Measurements from ENCODE around the gene VSTM4. TPM values are rescaled to one million over a fixed set of nuclear protein-coding genes. Genes with fewer than 3 reads are reported as not detected.

Gene VSTM4
- total and polyA plus RNA-seq, 4 donors, result 1.0 to 3.1 (median 2.0) TPM

DNA sequence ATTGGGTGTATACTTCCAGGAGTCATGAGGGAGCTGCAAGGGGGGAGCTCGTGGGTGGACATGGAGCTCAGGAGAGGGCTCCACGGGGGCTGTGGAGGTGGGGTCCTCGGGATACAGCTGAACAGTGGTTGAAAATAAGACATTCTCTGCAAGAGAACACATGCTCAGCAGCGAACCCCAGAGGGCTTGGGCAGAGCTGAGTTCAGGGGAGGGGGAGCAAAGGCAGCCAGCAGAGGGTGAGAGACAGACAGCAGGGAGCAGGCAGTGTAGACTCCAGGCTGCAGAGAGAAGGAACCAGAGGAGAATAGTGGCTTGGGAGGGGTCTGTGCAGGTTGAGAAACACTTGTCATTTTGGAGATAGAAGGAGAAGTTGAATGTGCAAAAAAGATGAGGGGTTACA, 102.7 kb downstream of the VSTM4 start:
- no peaks in the 10 kb centered on the region for H3K36me3 ChIP-seq (ENCODE audit: control insufficient read depth in 4 of 4, insufficient read depth in 3 of 4, low read depth in 1 of 4, low read length in 3 of 4)
- H3K27ac ChIP-seq (ENCODE audit: low read depth in 1 of 2, low read length in 2 of 2), result no peak overlapping the region
- no peaks in the 10 kb centered on the region for H3K27me3 ChIP-seq (ENCODE audit: control insufficient read depth in 4 of 4, insufficient read depth in 4 of 4, low read length in 3 of 4)
- DNase-seq (ENCODE audit: low spot score), result no peak
- no peak overlapping the region for H3K4me3 ChIP-seq (ENCODE audit: low read depth in 1 of 3, low read length in 3 of 3)
- WGBS, result 70% methylated on average over 4 of the region's 4 CpGs
- TF ChIP-seq, protein P1, sequence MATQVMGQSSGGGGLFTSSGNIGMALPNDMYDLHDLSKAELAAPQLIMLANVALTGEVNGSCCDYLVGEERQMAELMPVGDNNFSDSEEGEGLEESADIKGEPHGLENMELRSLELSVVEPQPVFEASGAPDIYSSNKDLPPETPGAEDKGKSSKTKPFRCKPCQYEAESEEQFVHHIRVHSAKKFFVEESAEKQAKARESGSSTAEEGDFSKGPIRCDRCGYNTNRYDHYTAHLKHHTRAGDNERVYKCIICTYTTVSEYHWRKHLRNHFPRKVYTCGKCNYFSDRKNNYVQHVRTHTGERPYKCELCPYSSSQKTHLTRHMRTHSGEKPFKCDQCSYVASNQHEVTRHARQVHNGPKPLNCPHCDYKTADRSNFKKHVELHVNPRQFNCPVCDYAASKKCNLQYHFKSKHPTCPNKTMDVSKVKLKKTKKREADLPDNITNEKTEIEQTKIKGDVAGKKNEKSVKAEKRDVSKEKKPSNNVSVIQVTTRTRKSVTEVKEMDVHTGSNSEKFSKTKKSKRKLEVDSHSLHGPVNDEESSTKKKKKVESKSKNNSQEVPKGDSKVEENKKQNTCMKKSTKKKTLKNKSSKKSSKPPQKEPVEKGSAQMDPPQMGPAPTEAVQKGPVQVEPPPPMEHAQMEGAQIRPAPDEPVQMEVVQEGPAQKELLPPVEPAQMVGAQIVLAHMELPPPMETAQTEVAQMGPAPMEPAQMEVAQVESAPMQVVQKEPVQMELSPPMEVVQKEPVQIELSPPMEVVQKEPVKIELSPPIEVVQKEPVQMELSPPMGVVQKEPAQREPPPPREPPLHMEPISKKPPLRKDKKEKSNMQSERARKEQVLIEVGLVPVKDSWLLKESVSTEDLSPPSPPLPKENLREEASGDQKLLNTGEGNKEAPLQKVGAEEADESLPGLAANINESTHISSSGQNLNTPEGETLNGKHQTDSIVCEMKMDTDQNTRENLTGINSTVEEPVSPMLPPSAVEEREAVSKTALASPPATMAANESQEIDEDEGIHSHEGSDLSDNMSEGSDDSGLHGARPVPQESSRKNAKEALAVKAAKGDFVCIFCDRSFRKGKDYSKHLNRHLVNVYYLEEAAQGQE (IDR thresholded peaks at IDR 0.05), result no peak
- no peak for TF ChIP-seq SP1 (IDR thresholded peaks at IDR 0.05)
- no peak for TF ChIP-seq FOXA2 (IDR thresholded peaks at IDR 0.05)
- no peak for TF ChIP-seq HNF4A (conservative IDR thresholded peaks at IDR 0.05)
- no peak overlapping the region for H3K9ac ChIP-seq (ENCODE audit: low read depth in 1 of 2, low read length in 2 of 2)
- H3K4me1 ChIP-seq (ENCODE audit: control insufficient read depth in 4 of 4, insufficient read depth in 4 of 4, low read length in 3 of 4), result no peaks in the 10 kb centered on the region
- no peaks in the 10 kb centered on the region for H3K9me3 ChIP-seq (ENCODE audit: control insufficient read depth in 4 of 4, low read length in 3 of 4)

DNA sequence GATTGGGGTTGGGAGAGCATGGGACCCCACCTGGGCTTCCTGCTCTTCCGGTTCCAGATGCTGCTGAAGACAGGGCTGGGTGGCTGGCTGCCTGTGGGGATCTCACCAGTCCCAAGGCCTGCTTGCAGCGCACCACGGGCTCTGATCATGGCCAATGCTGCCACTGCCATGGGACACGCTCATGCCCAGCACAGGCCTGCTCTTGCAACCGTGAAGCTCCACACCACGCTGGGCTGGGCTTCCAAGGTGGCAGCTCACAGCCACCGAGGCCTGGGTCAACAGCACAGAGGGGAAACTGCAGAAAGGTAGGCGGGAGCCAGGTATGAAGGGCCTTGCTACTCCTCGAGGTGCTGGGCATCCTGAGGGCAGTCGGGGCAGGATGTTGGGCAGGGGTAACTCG, 103.6 kb downstream of the VSTM4 start:
- TF ChIP-seq RAD21 (IDR thresholded peaks at IDR 0.05) (no peak), JUND (IDR thresholded peaks at IDR 0.05) (no peak), CTCF (IDR thresholded peaks at IDR 0.05; ENCODE audit: low read depth, low read length, missing input control) (no peak), SP1 (IDR thresholded peaks at IDR 0.05) (no peak), YY1 (IDR thresholded peaks at IDR 0.05) (no peak), ZBTB33 (IDR thresholded peaks at IDR 0.05) (no peak), HNF4G (IDR thresholded peaks at IDR 0.05) (no peak), ATF3 (IDR thresholded peaks at IDR 0.05) (no peak), GABPA (IDR thresholded peaks at IDR 0.05 in 1 of 2, conservative IDR thresholded peaks at IDR 0.05 in 1 of 2) (no peak), RXRA (IDR thresholded peaks at IDR 0.05) (no peak), FOXA2 (IDR thresholded peaks at IDR 0.05) (no peak), FOXA1 (IDR thresholded peaks at IDR 0.05) (no peak), TAF1 (conservative IDR thresholded peaks at IDR 0.05) (no peak)
- TF ChIP-seq, protein P2, sequence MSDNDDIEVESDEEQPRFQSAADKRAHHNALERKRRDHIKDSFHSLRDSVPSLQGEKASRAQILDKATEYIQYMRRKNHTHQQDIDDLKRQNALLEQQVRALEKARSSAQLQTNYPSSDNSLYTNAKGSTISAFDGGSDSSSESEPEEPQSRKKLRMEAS (IDR thresholded peaks at IDR 0.05), result no peak
- Histone ChIP-seq H3K27ac (ENCODE audit: low read depth in 1 of 2, low read length in 2 of 2) (no peak overlapping the region), H3K27me3 (ENCODE audit: control insufficient read depth in 4 of 4, insufficient read depth in 4 of 4, low read length in 3 of 4) (no peaks in the 10 kb centered on the region), H3K9ac (ENCODE audit: low read depth in 1 of 2, low read length in 2 of 2) (no peak overlapping the region), H3K4me1 (ENCODE audit: control insufficient read depth in 4 of 4, insufficient read depth in 4 of 4, low read length in 3 of 4) (no peaks in the 10 kb centered on the region), H3K4me3 (ENCODE audit: low read depth in 1 of 3, low read length in 3 of 3) (no peak overlapping the region), H3K36me3 (ENCODE audit: control insufficient read depth in 4 of 4, insufficient read depth in 3 of 4, low read depth in 1 of 4, low read length in 3 of 4) (no peaks in the 10 kb centered on the region), H3K9me3 (ENCODE audit: control insufficient read depth in 4 of 4, low read length in 3 of 4) (no peaks in the 10 kb centered on the region)
- WGBS, result 95% methylated on average over 11 of the region's 11 CpGs
- DNase-seq (ENCODE audit: low spot score), result no peak

Data from liver (tissue), 9 donors.